ENCODE data around the gene MORN4. TPM values are rescaled to one million over a fixed set of nuclear protein-coding genes. Genes with fewer than 3 reads are reported as not detected.

Gene MORN4
- total and polyA plus RNA-seq, 9 of the 15 experiments (the other 6 are each of a cell fraction or from before 2014, with no cell fraction given) = 8.3 to 23.9 (median 11.7) TPM

- intact Hi-C loops (cut with micrococcal nuclease) (loop anchor here (5.0 to 10.0 kb wide), 2 partner anchors 110 to 158 kb away; partner anchors contain the start of gene AVPI1), in situ Hi-C loops (cut with MboI) (no loop called here)
- ChIA-PET POLR2A (interaction anchor here (0.7 to 1.2 kb wide), 2 partner anchors 11 to 89 kb away, joined by 3 read pairs; no protein-coding TSS in a partner anchor), CTCF (ENCODE audit: low intra/inter-chr PET ratio) (no interaction called here)
- H3K27ac ChIP-seq (ENCODE audit: extremely low read depth, low read depth, low read length) = no peak overlapping the region
- H3K9me1 ChIP-seq (ENCODE audit: control insufficient read depth, insufficient read depth, low read length) = no peaks in the 10 kb centered on the region
- DNase-seq (ENCODE audit: extremely low read depth in 1 of 4, low spot score in 3 of 4) = no peak
- no peaks in the 10 kb centered on the region for H3K27me3 ChIP-seq (ENCODE audit: control insufficient read depth in 2 of 2, insufficient read depth in 2 of 2, low read length in 2 of 2)
- H3K4me1 ChIP-seq (replicated peaks in 1 of 2; ENCODE audit: control insufficient read depth in 2 of 2, insufficient read depth in 2 of 2, low read length in 2 of 2) = peaks cover 2 to 17% of the 10 kb centered on the region in 2 experiments; a peak in 4 of 5 replicates
- 42% methylated on average over 4 of the region's 4 CpGs for WGBS (ENCODE audit: insufficient coverage, low coverage, missing lambda C conversion rate)
- FAIRE-seq = no peak
- no peak for TF ChIP-seq NFRKB (IDR thresholded peaks at IDR 0.05; ENCODE audit: low read depth)
- no peak for TF ChIP-seq TCF7L2 (IDR thresholded peaks at IDR 0.05; ENCODE audit: low read depth, low read length)
- peak; percentile 27; the same call in 1 of the 2 replicates for TF ChIP-seq NFIC (IDR thresholded peaks at IDR 0.05)
- no peak for ATAC-seq
- H3K4me2 ChIP-seq (ENCODE audit: insufficient read depth, low read length) = no peak overlapping the region
- H2AFZ ChIP-seq (ENCODE audit: low read depth, low read length) = no peak overlapping the region
- H3K79me2 ChIP-seq (ENCODE audit: control insufficient read depth, insufficient read depth, low read length) = no peaks in the 10 kb centered on the region
- H3K4me3 ChIP-seq = no peak overlapping the region
- H3K9me3 ChIP-seq (replicated peaks; ENCODE audit: control insufficient read depth, insufficient read depth, low read depth, low read length) = no peaks in the 10 kb centered on the region
- no TSS peak for BruUV-seq (replicated peaks)
- no peaks in the 10 kb centered on the region for H4K20me1 ChIP-seq (replicated peaks; ENCODE audit: control insufficient read depth, insufficient read depth, low read length)
- no peak overlapping the region for H3K9ac ChIP-seq (ENCODE audit: insufficient read depth in 1 of 2, low read depth in 2 of 2, low read length in 2 of 2)
- H3K36me3 ChIP-seq (ENCODE audit: control insufficient read depth, insufficient read depth, low read length) = no peaks in the 10 kb centered on the region
These were observed 58.8 kb downstream of the MORN4 start for GRCh38 chr10:97574374-97575126.

DNA sequence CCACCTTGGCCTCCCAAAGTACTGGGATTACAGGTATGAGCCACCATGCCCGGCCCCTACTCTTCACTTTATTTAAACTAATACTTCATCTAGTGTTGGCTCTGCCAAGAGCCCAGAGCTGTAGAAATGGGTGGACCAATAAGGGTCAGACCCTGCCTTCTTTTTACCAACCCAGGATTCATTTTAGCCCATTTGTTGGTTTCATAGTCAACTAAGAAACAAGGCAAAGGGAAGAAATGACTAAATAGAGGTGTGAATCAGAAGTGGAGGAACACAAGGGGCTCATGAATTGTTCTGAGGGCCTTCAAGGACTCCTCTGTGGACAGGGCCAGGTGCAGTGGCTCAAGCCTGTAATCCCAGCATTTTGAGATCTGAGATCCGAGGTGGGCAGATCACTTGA is 59.6 kb downstream of the MORN4 start:
- no peak for FAIRE-seq
- Histone ChIP-seq H3K9ac (ENCODE audit: insufficient read depth in 1 of 2, low read depth in 2 of 2, low read length in 2 of 2) (no peak overlapping the region), H3K9me3 (replicated peaks; ENCODE audit: control insufficient read depth, insufficient read depth, low read depth, low read length) (no peaks in the 10 kb centered on the region), H3K79me2 (ENCODE audit: control insufficient read depth, insufficient read depth, low read length) (no peaks in the 10 kb centered on the region), H3K4me1 (replicated peaks in 1 of 2; ENCODE audit: control insufficient read depth in 2 of 2, insufficient read depth in 2 of 2, low read length in 2 of 2) (peaks cover 2 to 17% of the 10 kb centered on the region in 2 experiments; a peak in 4 of 5 replicates), H3K27me3 (ENCODE audit: control insufficient read depth in 2 of 2, insufficient read depth in 2 of 2, low read length in 2 of 2) (no peaks in the 10 kb centered on the region), H2AFZ (ENCODE audit: low read depth, low read length) (no peak overlapping the region), H3K4me3 (no peak overlapping the region), H3K9me1 (ENCODE audit: control insufficient read depth, insufficient read depth, low read length) (no peaks in the 10 kb centered on the region), H3K27ac (ENCODE audit: extremely low read depth, low read depth, low read length) (no peak overlapping the region), H4K20me1 (replicated peaks; ENCODE audit: control insufficient read depth, insufficient read depth, low read length) (no peaks in the 10 kb centered on the region), H3K36me3 (ENCODE audit: control insufficient read depth, insufficient read depth, low read length) (no peaks in the 10 kb centered on the region), H3K4me2 (ENCODE audit: insufficient read depth, low read length) (no peak overlapping the region)
- 22% methylated on average over 2 of the region's 2 CpGs for WGBS (ENCODE audit: insufficient coverage, low coverage, missing lambda C conversion rate)
- ChIA-PET POLR2A (interaction anchor here (1.0 to 1.2 kb wide), 2 partner anchors 12 to 39 kb away, joined by 3 read pairs; no protein-coding TSS in a partner anchor), CTCF (ENCODE audit: low intra/inter-chr PET ratio) (interaction anchor here (3.4 kb wide), 1 partner anchor 39 kb away, joined by 23 read pairs; no protein-coding TSS in a partner anchor)
- no TSS peak for BruUV-seq (replicated peaks)
- intact Hi-C loops (cut with micrococcal nuclease) = loop anchor here (5.0 to 10.0 kb wide), 2 partner anchors 111 to 159 kb away; partner anchors contain the start of gene AVPI1
- no peak for ATAC-seq
- in situ Hi-C loops (cut with MboI) = no loop called here
- DNase-seq (ENCODE audit: extremely low read depth in 1 of 4, low spot score in 3 of 4) = no peak
- TF ChIP-seq TCFL5 (CRISPR knock-in tag; conservative IDR thresholded peaks at IDR 0.05) = no peak
- TF ChIP-seq, protein P1, sequence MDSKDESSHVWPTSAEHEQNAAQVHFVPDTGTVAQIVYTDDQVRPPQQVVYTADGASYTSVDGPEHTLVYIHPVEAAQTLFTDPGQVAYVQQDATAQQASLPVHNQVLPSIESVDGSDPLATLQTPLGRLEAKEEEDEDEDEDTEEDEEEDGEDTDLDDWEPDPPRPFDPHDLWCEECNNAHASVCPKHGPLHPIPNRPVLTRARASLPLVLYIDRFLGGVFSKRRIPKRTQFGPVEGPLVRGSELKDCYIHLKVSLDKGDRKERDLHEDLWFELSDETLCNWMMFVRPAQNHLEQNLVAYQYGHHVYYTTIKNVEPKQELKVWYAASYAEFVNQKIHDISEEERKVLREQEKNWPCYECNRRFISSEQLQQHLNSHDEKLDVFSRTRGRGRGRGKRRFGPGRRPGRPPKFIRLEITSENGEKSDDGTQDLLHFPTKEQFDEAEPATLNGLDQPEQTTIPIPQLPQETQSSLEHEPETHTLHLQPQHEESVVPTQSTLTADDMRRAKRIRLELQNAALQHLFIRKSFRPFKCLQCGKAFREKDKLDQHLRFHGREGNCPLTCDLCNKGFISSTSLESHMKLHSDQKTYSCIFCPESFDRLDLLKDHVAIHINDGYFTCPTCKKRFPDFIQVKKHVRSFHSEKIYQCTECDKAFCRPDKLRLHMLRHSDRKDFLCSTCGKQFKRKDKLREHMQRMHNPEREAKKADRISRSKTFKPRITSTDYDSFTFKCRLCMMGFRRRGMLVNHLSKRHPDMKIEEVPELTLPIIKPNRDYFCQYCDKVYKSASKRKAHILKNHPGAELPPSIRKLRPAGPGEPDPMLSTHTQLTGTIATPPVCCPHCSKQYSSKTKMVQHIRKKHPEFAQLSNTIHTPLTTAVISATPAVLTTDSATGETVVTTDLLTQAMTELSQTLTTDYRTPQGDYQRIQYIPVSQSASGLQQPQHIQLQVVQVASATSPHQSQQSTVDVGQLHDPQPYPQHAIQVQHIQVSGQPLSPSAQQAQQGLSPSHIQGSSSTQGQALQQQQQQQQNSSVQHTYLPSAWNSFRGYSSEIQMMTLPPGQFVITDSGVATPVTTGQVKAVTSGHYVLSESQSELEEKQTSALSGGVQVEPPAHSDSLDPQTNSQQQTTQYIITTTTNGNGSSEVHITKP (IDR thresholded peaks at IDR 0.05; ENCODE audit: partially characterized antibody) = no peak
- TF ChIP-seq PTBP1 (IDR thresholded peaks at IDR 0.05; ENCODE audit: low read depth, low read length) = no peak
- TF ChIP-seq ZNF512 (tag; IDR thresholded peaks at IDR 0.05) = no peak
- TF ChIP-seq HDAC3 (IDR thresholded peaks at IDR 0.05; ENCODE audit: borderline replicate concordance, partially characterized antibody) = no peak
